Loucy (cell line): Measurements from ENCODE around the gene ISM2.

Source experiments
- EZH2phosphoT487 ChIP-seq: fragments of 200-600 bp; IDR thresholded peaks from 2 replicates; pipeline ENCODE4 v1.6.1; 2018; ENCODE audit warnings: antibody characterized with exemption, mild to moderate bottlenecking, moderate library complexity, borderline replicate concordance
- TF ChIP-seq, protein P1 (sequence below): fragments of 200-600 bp; sonication (generic); conservative IDR thresholded peaks from 2 replicates; pipeline ENCODE4 v1.5.1; 2014; ENCODE audit warnings: mild to moderate bottlenecking, antibody characterized with exemption, low read length

DNA sequence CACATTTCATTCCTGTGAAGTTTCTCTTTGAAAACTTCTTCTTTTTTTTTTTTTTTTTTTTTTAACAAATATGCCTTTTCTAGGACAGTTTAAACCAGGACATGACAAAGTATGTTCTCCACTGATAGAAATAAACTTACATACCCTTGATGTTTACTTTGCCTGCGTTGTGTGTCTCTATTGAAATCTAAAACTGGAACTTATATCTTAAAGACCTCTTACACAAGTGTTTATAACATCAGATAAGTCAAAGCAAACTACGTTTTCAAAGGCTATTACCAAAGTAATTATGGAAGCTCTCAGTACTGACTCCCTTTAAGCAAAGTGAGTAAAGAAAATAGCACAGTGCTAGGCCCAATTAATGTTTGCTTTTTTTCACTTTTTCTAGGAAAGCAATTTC lies 30.6 kb upstream of the ISM2 start:
- TF ChIP-seq, protein P1, sequence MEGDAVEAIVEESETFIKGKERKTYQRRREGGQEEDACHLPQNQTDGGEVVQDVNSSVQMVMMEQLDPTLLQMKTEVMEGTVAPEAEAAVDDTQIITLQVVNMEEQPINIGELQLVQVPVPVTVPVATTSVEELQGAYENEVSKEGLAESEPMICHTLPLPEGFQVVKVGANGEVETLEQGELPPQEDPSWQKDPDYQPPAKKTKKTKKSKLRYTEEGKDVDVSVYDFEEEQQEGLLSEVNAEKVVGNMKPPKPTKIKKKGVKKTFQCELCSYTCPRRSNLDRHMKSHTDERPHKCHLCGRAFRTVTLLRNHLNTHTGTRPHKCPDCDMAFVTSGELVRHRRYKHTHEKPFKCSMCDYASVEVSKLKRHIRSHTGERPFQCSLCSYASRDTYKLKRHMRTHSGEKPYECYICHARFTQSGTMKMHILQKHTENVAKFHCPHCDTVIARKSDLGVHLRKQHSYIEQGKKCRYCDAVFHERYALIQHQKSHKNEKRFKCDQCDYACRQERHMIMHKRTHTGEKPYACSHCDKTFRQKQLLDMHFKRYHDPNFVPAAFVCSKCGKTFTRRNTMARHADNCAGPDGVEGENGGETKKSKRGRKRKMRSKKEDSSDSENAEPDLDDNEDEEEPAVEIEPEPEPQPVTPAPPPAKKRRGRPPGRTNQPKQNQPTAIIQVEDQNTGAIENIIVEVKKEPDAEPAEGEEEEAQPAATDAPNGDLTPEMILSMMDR: no peak
- TF ChIP-seq EZH2phosphoT487: no peak
